ENCODE results near the gene SLC2A13. TPM values are rescaled to one million over a fixed set of nuclear protein-coding genes. Genes with fewer than 3 reads are reported as not detected.
A peak's percentile ranks its signal among the peaks of the same experiment; 100 is the strongest.

SLC2A13 gene
- total RNA-seq, 2 donors from 2014 or later: 21.0 to 41.9 TPM

GRCh38 chr12:39892146-39892545 is 213.7 kb downstream of the SLC2A13 start:
- H3K27ac ChIP-seq: no peak overlapping the region
- ATAC-seq (no peak), DNase-seq (peak in 2 of 4 donors; percentile 16 to 21)
- TF ChIP-seq, protein P1, sequence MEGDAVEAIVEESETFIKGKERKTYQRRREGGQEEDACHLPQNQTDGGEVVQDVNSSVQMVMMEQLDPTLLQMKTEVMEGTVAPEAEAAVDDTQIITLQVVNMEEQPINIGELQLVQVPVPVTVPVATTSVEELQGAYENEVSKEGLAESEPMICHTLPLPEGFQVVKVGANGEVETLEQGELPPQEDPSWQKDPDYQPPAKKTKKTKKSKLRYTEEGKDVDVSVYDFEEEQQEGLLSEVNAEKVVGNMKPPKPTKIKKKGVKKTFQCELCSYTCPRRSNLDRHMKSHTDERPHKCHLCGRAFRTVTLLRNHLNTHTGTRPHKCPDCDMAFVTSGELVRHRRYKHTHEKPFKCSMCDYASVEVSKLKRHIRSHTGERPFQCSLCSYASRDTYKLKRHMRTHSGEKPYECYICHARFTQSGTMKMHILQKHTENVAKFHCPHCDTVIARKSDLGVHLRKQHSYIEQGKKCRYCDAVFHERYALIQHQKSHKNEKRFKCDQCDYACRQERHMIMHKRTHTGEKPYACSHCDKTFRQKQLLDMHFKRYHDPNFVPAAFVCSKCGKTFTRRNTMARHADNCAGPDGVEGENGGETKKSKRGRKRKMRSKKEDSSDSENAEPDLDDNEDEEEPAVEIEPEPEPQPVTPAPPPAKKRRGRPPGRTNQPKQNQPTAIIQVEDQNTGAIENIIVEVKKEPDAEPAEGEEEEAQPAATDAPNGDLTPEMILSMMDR (IDR thresholded peaks at IDR 0.05): no peak
- no peak for TF ChIP-seq POLR2A (IDR thresholded peaks at IDR 0.05)
- no peak overlapping the region for H3K4me3 ChIP-seq
- no peaks in the 10 kb centered on the region for H3K36me3 ChIP-seq (replicated peaks in 1 of 2; ENCODE audit: insufficient read depth in 1 of 2, low read depth in 2 of 2)
- no peaks in the 10 kb centered on the region for H3K9me3 ChIP-seq
- intact Hi-C loops (cut with DNase I): no loop called here
- H3K27me3 ChIP-seq: no peaks in the 10 kb centered on the region
- 30 to 50% methylated on average over 3 of the region's 3 CpGs for WGBS, 2 donors
- peaks cover 5% of the 10 kb centered on the region for H3K4me1 ChIP-seq

- TF ChIP-seq POLR2A (IDR thresholded peaks at IDR 0.05): no peak
- TF ChIP-seq, protein P1 (IDR thresholded peaks at IDR 0.05): no peak
- ATAC-seq (no peak), DNase-seq (no peak)
- Histone ChIP-seq H3K9me3 (no peaks in the 10 kb centered on the region), H3K4me1 (peaks cover 5% of the 10 kb centered on the region), H3K27me3 (no peaks in the 10 kb centered on the region), H3K4me3 (no peak overlapping the region), H3K36me3 (replicated peaks in 1 of 2; ENCODE audit: insufficient read depth in 1 of 2, low read depth in 2 of 2) (no peaks in the 10 kb centered on the region), H3K27ac (no peak overlapping the region)
- intact Hi-C loops (cut with DNase I): no loop called here
- 83 to 100% methylated on average over 1 of the region's 1 CpG for WGBS, 2 donors
Measured at GRCh38 chr12:39887856-39888255, 218.0 kb downstream of the SLC2A13 start.

DNA sequence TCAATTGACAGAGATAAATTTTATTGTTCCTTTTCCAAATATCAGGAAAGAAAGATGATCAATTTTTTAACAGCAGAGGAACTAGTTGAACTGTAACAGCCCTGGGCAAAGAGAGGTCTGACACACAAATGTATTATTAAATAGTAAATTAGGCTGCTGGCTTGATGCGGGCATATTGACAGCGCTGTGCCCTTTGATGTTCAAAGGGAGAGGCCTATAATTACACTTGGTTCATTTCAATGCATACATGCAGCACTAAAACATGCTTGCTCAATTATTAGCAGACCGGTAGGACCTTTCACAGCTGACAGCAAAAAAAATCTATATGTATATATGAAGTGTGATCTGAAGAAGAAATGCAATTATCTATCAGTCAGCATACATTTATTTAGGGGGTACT is 219.8 kb downstream of the SLC2A13 start:
- DNase-seq (no peak), ATAC-seq (no peak)
- 79% methylated on average over 3 of the region's 3 CpGs for WGBS, 2 donors
- intact Hi-C loops (cut with DNase I): no loop called here
- Histone ChIP-seq H3K4me3 (no peak overlapping the region), H3K9me3 (no peaks in the 10 kb centered on the region), H3K27me3 (no peaks in the 10 kb centered on the region), H3K27ac (no peak overlapping the region), H3K4me1 (no peaks in the 10 kb centered on the region), H3K36me3 (replicated peaks in 1 of 2; ENCODE audit: insufficient read depth in 1 of 2, low read depth in 2 of 2) (no peaks in the 10 kb centered on the region)
- TF ChIP-seq, protein P1 (IDR thresholded peaks at IDR 0.05): no peak
- TF ChIP-seq POLR2A (IDR thresholded peaks at IDR 0.05): no peak

DNA sequence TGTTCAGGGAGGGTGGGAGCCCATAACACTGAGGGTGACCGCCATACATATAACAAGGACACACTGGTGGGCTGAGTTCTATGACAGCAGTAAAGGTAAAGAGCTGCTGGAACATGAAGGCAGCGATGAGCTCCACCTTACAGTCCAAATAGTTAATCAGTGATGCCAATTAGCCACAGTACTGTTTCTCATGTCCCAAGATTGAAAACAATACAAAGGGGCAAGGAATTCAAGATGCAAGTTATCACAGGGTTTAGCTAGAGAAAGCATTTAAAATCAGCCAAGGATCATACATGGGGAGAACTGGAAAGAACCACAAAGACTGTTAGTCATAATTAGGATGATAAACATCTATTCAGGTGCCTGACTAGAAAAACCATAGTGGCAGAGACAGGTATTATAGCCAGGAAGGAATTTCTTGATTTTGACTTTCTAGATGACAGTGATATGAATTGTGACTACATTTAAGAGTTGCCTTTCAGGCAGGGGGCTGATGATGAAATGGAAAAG is 221.2 kb downstream of the SLC2A13 start:
- H3K4me3 ChIP-seq: no peak overlapping the region
- no peak for ATAC-seq
- H3K9me3 ChIP-seq: no peaks in the 10 kb centered on the region
- intact Hi-C loops (cut with DNase I): no loop called here
- TF ChIP-seq POLR2A (IDR thresholded peaks at IDR 0.05): no peak
- TF ChIP-seq, protein P1 (IDR thresholded peaks at IDR 0.05): no peak
- H3K27me3 ChIP-seq: no peaks in the 10 kb centered on the region
- no peak for DNase-seq
- 93 to 98% methylated on average over 2 of the region's 2 CpGs for WGBS, 2 donors
- H3K4me1 ChIP-seq: no peaks in the 10 kb centered on the region
- no peak overlapping the region for H3K27ac ChIP-seq
- no peaks in the 10 kb centered on the region for H3K36me3 ChIP-seq (replicated peaks in 1 of 2; ENCODE audit: insufficient read depth in 1 of 2, low read depth in 2 of 2)

DNA sequence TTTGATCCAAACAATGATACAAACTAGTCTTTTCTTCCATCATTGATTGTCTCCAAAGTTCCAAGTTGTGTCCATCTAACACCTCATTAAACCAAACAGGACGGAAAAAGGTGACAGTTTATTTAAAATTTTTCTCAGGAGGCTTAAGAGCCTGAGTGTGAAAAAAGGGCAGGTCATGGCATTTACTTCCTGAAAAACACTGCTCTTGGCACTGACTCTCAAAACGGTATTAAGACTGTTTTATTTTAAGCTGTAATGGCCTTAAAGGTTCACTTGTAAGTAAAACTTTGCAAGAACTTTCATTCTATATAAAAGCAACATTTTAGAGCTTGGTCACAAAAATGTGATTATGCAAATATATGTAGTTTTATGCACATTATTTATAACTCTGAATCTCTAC is 222.5 kb downstream of the SLC2A13 start:
- Histone ChIP-seq H3K36me3 (replicated peaks in 1 of 2; ENCODE audit: insufficient read depth in 1 of 2, low read depth in 2 of 2) (no peaks in the 10 kb centered on the region), H3K4me3 (no peak overlapping the region), H3K4me1 (no peaks in the 10 kb centered on the region), H3K27ac (no peak overlapping the region), H3K9me3 (peaks cover 0 to 10% (median 0%) of the 10 kb centered on the region in 3 donors), H3K27me3 (no peaks in the 10 kb centered on the region)
- ATAC-seq (no peak), DNase-seq (no peak)
- TF ChIP-seq, protein P1 (IDR thresholded peaks at IDR 0.05): no peak
- TF ChIP-seq POLR2A (IDR thresholded peaks at IDR 0.05): no peak
- 52 to 55% methylated on average over 2 of the region's 2 CpGs for WGBS, 2 donors
- intact Hi-C loops (cut with DNase I): no loop called here

Data from body of pancreas (tissue), 4 donors.